ENCODE results near the gene ABHD14A.

The ABHD14A gene

GRCh38 chr3:51968883-51969678, 5.8 kb upstream of the ABHD14A start:
- Histone ChIP-seq H3K4me1 (ENCODE audit: control insufficient read depth in 1 of 2, insufficient read depth in 1 of 2, low read depth in 1 of 2, low read length in 1 of 2) (peaks cover 12 to 22% of the 10 kb centered on the region in 2 experiments), H3K4me3 (ENCODE audit: low read depth in 1 of 2, low read length in 1 of 2) (no peak overlapping the region), H3K27me3 (peaks cover 59% of the 10 kb centered on the region), H3K36me3 (no peaks in the 10 kb centered on the region), H3K27ac (no peak overlapping the region), H3K9me3 (no peaks in the 10 kb centered on the region)
- no peak for TF ChIP-seq CTCF (IDR thresholded peaks at IDR 0.05)

- Histone ChIP-seq H3K9me3 (no peaks in the 10 kb centered on the region), H3K4me3 (ENCODE audit: low read depth in 1 of 2, low read length in 1 of 2) (no peak overlapping the region), H3K36me3 (no peaks in the 10 kb centered on the region), H3K27me3 (peaks cover 52% of the 10 kb centered on the region), H3K4me1 (ENCODE audit: control insufficient read depth in 1 of 2, insufficient read depth in 1 of 2, low read depth in 1 of 2, low read length in 1 of 2) (peaks cover 20 to 30% of the 10 kb centered on the region in 2 experiments), H3K27ac (no peak overlapping the region)
- no peak for TF ChIP-seq CTCF (IDR thresholded peaks at IDR 0.05)
These were observed 5.0 kb upstream of the ABHD14A start for GRCh38 chr3:51969841-51970240.

GRCh38 chr3:51970606-51971300, 4.1 kb upstream of the ABHD14A start:
- H3K4me1 ChIP-seq (ENCODE audit: control insufficient read depth in 1 of 2, insufficient read depth in 1 of 2, low read depth in 1 of 2, low read length in 1 of 2) = peaks cover 29 to 39% of the 10 kb centered on the region in 2 experiments
- peaks cover 49% of the 10 kb centered on the region for H3K27me3 ChIP-seq
- H3K36me3 ChIP-seq = no peaks in the 10 kb centered on the region
- H3K9me3 ChIP-seq = no peaks in the 10 kb centered on the region
- no peak for TF ChIP-seq CTCF (IDR thresholded peaks at IDR 0.05)
- H3K27ac ChIP-seq = no peak overlapping the region
- no peak overlapping the region for H3K4me3 ChIP-seq (ENCODE audit: low read depth in 1 of 2, low read length in 1 of 2)

GRCh38 chr3:51971350-51971749, 3.5 kb upstream of the ABHD14A start:
- Histone ChIP-seq H3K27ac (no peak overlapping the region), H3K9me3 (no peaks in the 10 kb centered on the region), H3K36me3 (no peaks in the 10 kb centered on the region), H3K27me3 (peaks cover 46% of the 10 kb centered on the region), H3K4me3 (ENCODE audit: low read depth in 1 of 2, low read length in 1 of 2) (no peak overlapping the region), H3K4me1 (ENCODE audit: control insufficient read depth in 1 of 2, insufficient read depth in 1 of 2, low read depth in 1 of 2, low read length in 1 of 2) (peaks cover 30 to 41% of the 10 kb centered on the region in 2 experiments)
- TF ChIP-seq CTCF (IDR thresholded peaks at IDR 0.05) = no peak

GRCh38 chr3:51974277-51974962, 444 bp upstream of the ABHD14A start:
- peaks cover 26 to 27% of the 10 kb centered on the region in 2 experiments for H3K4me1 ChIP-seq (ENCODE audit: control insufficient read depth in 1 of 2, insufficient read depth in 1 of 2, low read depth in 1 of 2, low read length in 1 of 2)
- peaks cover 15% of the 10 kb centered on the region for H3K27me3 ChIP-seq
- no peaks in the 10 kb centered on the region for H3K36me3 ChIP-seq
- peak; percentile 36 for TF ChIP-seq CTCF (IDR thresholded peaks at IDR 0.05)
- peak overlapping the region; percentile 45 for H3K27ac ChIP-seq
- no peaks in the 10 kb centered on the region for H3K9me3 ChIP-seq
- H3K4me3 ChIP-seq (ENCODE audit: low read depth in 1 of 2, low read length in 1 of 2) = peak overlapping the region; percentile 76
